Psoas muscle (tissue), 8 donors: ENCODE data around the gene MAST4. TPM values are rescaled to one million over a fixed set of nuclear protein-coding genes. Genes with fewer than 3 reads are reported as not detected.
"Not testable (repeated sequence)": the region's sequence is repeated elsewhere in the genome, so short reads cannot be mapped to it uniquely, and the experiment has no call there.

Experiments used
- ATAC-seq, 4 donors: fragments of 200-7000 bp; cut with Tn5 transposase; one replicate each; pipeline ENCODE4 v1.9.1; 2020; ENCODE audit warnings: moderate library complexity in 3 of 4, mild to moderate bottlenecking in 2 of 4
- DNase-seq, 2 donors: peaks; one replicate each; pipeline ENCODE4 v3.0.0-alpha.2; 2020
- H3K27ac ChIP-seq: fragments of 200-600 bp; one replicate; pipeline ENCODE4 v1.8.0; 2022
- H3K27me3 ChIP-seq, 3 donors: fragments of 200-600 bp in 1 of 3; one replicate each; pipeline versions ENCODE4 v1.6.1 to v1.8.0; 2013 to 2022; ENCODE audit warnings: low read length in 2 of 3, mild to moderate bottlenecking in 2 of 3, moderate library complexity in 1 of 3; ENCODE audit not compliant: insufficient read depth in 3 of 3
- H3K36me3 ChIP-seq, 2 donors: fragments of 200-600 bp in 1 of 2; one replicate each; pipeline versions ENCODE4 v1.6.1 to v1.8.0; 2013 to 2022; ENCODE audit warnings: low read depth in 1 of 2, mild to moderate bottlenecking in 1 of 2, moderate library complexity in 1 of 2; ENCODE audit not compliant: insufficient read depth in 1 of 2
- H3K4me1 ChIP-seq: fragments of 200-600 bp; one replicate; pipeline ENCODE4 v1.8.0; 2022
- H3K4me3 ChIP-seq: fragments of 200-600 bp; one replicate; pipeline ENCODE4 v1.8.0; 2022; ENCODE audit warnings: mild to moderate bottlenecking
- H3K9me3 ChIP-seq: fragments of 200-600 bp; one replicate; pipeline ENCODE4 v1.8.0; 2022
- CTCF ChIP-seq: fragments of 200-600 bp; IDR thresholded peaks from one replicate; pipeline ENCODE4 v1.8.0; 2022; ENCODE audit warnings: antibody characterized with exemption
- WGBS, 3 donors: extraction: QIAGEN DNeasy Blood & Tissue Kit; methylation state at CpG; one replicate each; pipeline versions ENCODE4 v1.1.6 to v1.1.7; 2013; 5-methylcytosine and 5-hydroxymethylcytosine counted together
- intact Hi-C, 2 donors: fragments of 100-400 bp; cut with DNase I; formaldehyde crosslinking; loops; one replicate each; pipeline versions ENCODE4 v1.11.0 to v1.14.2; 2022
- polyA plus RNA-seq, 3 donors: library from polyadenylated mRNA; stranded (reverse); fragments of 200-250 nt; gene quantifications; one replicate each; pipeline ENCODE4 v1.2.3, GENCODE V29; 2013
- total RNA-seq, 4 donors: library from RNA; stranded (reverse); fragmentation: NEBNext Ultra II Directional in 2 of 4; extraction: Animal tissue kit (Norgen Biotek cat#: 25700) in 2 of 4; gene quantifications; one replicate each; pipeline versions ENCODE4 v1.2.1 to v1.2.4, GENCODE V29; 2021 to 2023
- donor health status: healthy with polysubstance abuse.
- donor health status: DM: no; HTN: no; CAD: no; lungs with moderate emphysema.
- donor health status: Bipolar disorder and iron deficiency.
- donor health status: healthy.
- donor health status: DM: yes; HTN: yes; CAD: no.
- donor health status: DM: no; HTN: no; CAD: no.
- donor health status: DM: no; HTN: no; CAD: no.
- donor health status: DM: yes; HTN: yes; CAD: no.

MAST4 gene
- total and polyA plus RNA-seq, 7 donors, result 3.2 to 123 (median 12.1) TPM

DNA sequence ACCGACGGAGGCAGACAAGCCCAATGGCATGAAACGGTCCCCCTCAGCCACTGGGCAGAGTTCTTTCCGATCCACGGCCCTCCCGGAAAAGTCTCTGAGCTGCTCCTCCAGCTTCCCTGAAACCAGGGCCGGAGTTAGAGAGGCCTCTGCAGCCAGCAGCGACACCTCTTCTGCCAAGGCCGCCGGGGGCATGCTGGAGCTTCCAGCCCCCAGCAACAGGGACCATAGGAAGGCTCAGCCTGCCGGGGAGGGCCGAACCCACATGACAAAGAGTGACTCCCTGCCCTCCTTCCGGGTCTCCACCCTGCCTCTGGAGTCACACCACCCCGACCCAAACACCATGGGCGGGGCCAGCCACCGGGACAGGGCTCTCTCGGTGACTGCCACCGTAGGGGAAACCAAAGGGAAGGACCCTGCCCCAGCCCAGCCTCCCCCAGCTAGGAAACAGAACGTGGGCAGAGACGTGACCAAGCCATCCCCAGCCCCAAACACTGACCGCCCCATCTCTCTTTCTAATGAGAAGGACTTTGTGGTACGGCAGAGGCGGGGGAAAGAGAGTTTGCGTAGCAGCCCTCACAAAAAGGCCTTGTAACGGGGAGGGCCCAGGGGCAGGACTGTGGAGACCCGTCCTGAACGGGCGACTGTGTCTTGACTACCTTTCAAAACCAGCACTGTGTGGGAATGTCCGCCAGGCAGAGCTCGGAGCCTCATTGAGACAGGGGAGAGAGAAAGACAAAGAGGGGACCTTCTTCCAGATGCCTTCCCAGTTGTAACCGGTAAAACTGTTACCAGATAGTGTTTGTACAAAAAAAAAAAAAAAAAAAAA is 570.5 kb downstream of the MAST4 start:
- peak; percentile 15 to 69 (median 44) for ATAC-seq
- Histone ChIP-seq H3K4me3 (peak overlapping the region; percentile 46), H3K27me3 (no peaks in the 10 kb centered on the region), H3K36me3 (peaks cover 6 to 87% of the 10 kb centered on the region in 2 donors), H3K27ac (peak overlapping the region; percentile 61), H3K9me3 (no peaks in the 10 kb centered on the region), H3K4me1 (no peaks in the 10 kb centered on the region)
- intact Hi-C loops, result loop anchor here in 1 of 2 donors (2.0 kb wide), 1 partner anchor 42 kb away; no protein-coding TSS in a partner anchor
- TF ChIP-seq CTCF, result no peak
- peak; percentile 66 to 70 for DNase-seq
- 61 to 72% (median 64%) methylated on average over 27 to 31 of the region's 31 CpGs for WGBS, 3 donors

DNA sequence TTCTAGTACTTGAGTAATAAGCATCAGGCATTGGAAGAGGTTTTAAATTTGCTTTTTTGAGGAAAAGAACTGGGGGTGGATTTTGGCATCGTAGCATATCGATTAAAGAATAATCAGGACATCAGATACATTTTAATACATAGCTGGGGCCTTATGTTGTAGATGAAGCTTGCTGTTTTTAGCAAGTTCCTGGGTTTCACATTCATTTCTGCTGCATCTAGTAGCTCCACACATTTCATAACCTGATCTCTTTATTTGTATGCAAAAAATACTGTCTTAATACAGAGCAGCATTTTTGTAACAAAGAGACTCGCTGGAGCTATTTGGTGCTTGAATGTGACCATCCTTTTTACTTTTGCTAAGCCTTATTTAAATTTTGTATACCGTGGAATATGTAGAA is 571.9 kb downstream of the MAST4 start:
- DNase-seq (no peak), ATAC-seq (no peak)
- no peak for TF ChIP-seq CTCF
- WGBS, 3 donors, result 96 to 100% (median 97%) methylated on average over 4 of the region's 4 CpGs
- H3K27ac ChIP-seq, result no peak overlapping the region
- peaks cover 6 to 73% of the 10 kb centered on the region in 2 donors for H3K36me3 ChIP-seq
- H3K4me1 ChIP-seq, result no peaks in the 10 kb centered on the region
- intact Hi-C loops, result no loop called here
- H3K9me3 ChIP-seq, result no peaks in the 10 kb centered on the region
- H3K27me3 ChIP-seq, result no peaks in the 10 kb centered on the region
- H3K4me3 ChIP-seq, result no peak overlapping the region

DNA sequence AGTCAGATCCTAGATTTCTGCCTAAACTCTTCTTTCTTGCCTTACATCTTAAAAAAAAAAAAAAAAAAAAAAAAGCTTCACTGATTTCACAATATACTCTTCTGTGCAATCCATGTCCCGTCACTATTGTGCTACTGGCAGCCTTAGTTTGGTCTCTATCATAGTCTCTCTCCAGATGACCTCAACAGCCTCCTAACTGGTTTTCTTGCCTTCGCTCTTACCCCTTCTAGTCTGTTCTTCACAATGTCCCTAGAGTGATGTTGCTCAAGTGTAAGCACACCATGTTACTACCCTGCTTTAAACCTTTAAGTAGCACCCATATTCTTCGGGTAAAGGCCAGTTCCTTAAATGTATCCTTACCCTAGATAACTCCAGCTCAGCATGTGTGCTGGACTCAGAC is 574.6 kb downstream of the MAST4 start:
- DNase-seq, result no peak
- H3K4me1 ChIP-seq, result no peaks in the 10 kb centered on the region
- peaks cover 4 to 46% of the 10 kb centered on the region in 2 donors for H3K36me3 ChIP-seq
- WGBS, 3 donors, result 88 to 96% (median 95%) methylated on average over 3 of the region's 3 CpGs
- TF ChIP-seq CTCF, result no peak
- intact Hi-C loops, result no loop called here
- H3K27me3 ChIP-seq, result no peaks in the 10 kb centered on the region
- no peaks in the 10 kb centered on the region for H3K9me3 ChIP-seq
- H3K4me3 ChIP-seq, result no peak overlapping the region
- H3K27ac ChIP-seq, result no peak overlapping the region
- peak in 3 of 4 donors; percentile 31 to 51 (median 49) for ATAC-seq

DNA sequence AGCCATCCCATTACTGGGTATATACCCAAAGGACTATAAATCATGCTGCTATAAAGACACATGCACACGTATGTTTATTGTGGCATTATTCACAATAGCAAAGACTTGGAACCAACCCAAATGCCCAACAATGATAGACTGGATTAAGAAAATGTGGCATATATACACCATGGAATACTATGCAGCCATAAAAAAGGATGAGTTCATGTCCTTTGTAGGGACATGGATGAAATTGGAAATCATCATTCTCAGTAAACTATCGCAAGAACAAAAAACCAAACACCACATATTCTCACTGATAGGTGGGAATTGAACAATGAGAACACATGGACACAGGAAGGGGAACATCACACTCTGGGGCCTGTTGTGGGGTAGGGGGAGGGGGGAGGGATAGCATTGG is 577.2 kb downstream of the MAST4 start:
- WGBS, 3 donors, result 57 to 100% methylated on average over 1 of the region's 2 CpGs; no CpG with 5 or more reads in 1 of the 3 donors
- intact Hi-C loops, result not testable (repeated sequence)

DNA sequence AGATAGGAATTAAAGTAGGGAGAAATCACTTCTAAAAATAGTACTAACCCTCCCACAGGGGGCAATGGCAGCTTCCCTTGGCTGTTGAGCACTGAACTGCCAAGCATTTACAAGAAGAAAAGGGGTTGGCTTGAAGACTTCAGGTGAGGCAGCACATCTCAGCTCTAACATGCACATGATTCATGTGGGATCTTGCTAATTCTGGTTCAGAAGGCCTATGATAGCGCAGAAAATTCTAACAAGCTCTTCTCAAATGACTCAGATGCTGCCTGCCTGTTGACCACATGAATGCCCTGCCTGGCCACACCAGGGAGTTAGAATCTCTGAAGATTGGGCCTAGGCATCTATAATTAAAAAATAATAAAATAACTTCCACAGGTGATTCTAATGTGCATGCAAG is 577.8 kb downstream of the MAST4 start:
- no peak overlapping the region for H3K4me3 ChIP-seq
- H3K36me3 ChIP-seq, result peaks cover 0 to 15% of the 10 kb centered on the region in 2 donors
- ATAC-seq, result peak in 1 of 4 donors; percentile 49
- intact Hi-C loops, result no loop called here
- H3K27me3 ChIP-seq, result no peaks in the 10 kb centered on the region
- DNase-seq, result no peak
- H3K27ac ChIP-seq, result no peak overlapping the region
- no peaks in the 10 kb centered on the region for H3K9me3 ChIP-seq
- no peak for TF ChIP-seq CTCF
- no peaks in the 10 kb centered on the region for H3K4me1 ChIP-seq
- 96 to 98% (median 97%) methylated on average over 1 of the region's 1 CpG for WGBS, 3 donors

More for the DNA sequence above, 577.2 kb downstream of the MAST4 start:
- not testable (repeated sequence) for DNase-seq, ATAC-seq, H3K9me3 ChIP-seq, H3K27me3 ChIP-seq, H3K4me1 ChIP-seq, H3K4me3 ChIP-seq, H3K27ac ChIP-seq
- H3K36me3 ChIP-seq, result peaks cover 0 to 20% of the 10 kb centered on the region in 2 donors
